SK-N-SH (cell line): ENCODE data around the gene MCCC1. TPM values are rescaled to one million over a fixed set of nuclear protein-coding genes. Genes with fewer than 3 reads are reported as not detected.

Experiments used
- CTCF ChIA-PET: fragments of 300-600, 350-600 bp; formaldehyde crosslinking; extraction: SDS; loops from one replicate; lab custom pipeline; 2021; lab: Yijun Ruan, JAX
- POLR2A ChIA-PET: fragments of 350-600 bp; sonication (Branson Sonifier 250); formaldehyde crosslinking; extraction: SDS; loops from one replicate; lab custom pipeline; 2020; ENCODE audit warnings: antibody characterized with exemption, inconsistent platforms; lab: Yijun Ruan, JAX
- DNase-seq: peaks from one replicate; pipeline ENCODE4 v3.0.0; 2012
- H2AFZ ChIP-seq: fragments of 200-600 bp; sonication (generic); 2 replicates; pipeline ENCODE4 v1.8.1; 2016; ENCODE audit warnings: antibody characterized with exemption, mild to moderate bottlenecking, low read depth
- H3F3A ChIP-seq: fragments of 200-600 bp; sonication (generic); replicated peaks from 2 replicates; pipeline ENCODE3; 2016; ENCODE audit warnings: antibody characterized with exemption, mild to moderate bottlenecking; ENCODE audit not compliant: insufficient read depth
- H3K27ac ChIP-seq, 2 experiments: fragments of 200-500 bp in 1 of 2; fragments of 200-600 bp in 1 of 2; sonication (Bioruptor generic) in 1 of 2; sonication (generic), shearing (Covaris generic) in 1 of 2; 2 replicates each; pipeline versions ENCODE4 v1.5.1 to v1.6.1; 2014 to 2016; ENCODE audit warnings: low read depth in 2 of 2, inconsistent platforms in 1 of 2, low read length in 1 of 2, mild to moderate bottlenecking in 1 of 2, mixed read lengths in 1 of 2
- H3K27me3 ChIP-seq: fragments of 200-600 bp; sonication (generic), shearing (Covaris generic); 2 replicates; pipeline ENCODE4 v1.6.1; 2016; ENCODE audit warnings: mixed run types; ENCODE audit not compliant: insufficient read depth
- H3K36me3 ChIP-seq, 2 experiments: fragments of 200-500 bp in 1 of 2; fragments of 200-600 bp in 1 of 2; sonication (Bioruptor generic) in 1 of 2; sonication (generic) in 1 of 2; replicated peaks in 1 of 2; 2 replicates each; pipeline versions ENCODE3 to v1.5.1; 2014 to 2016; ENCODE audit warnings: low read length in 1 of 2, mild to moderate bottlenecking in 1 of 2; ENCODE audit not compliant: insufficient read depth in 2 of 2, control insufficient read depth in 1 of 2
- H3K4me1 ChIP-seq, 2 experiments: fragments of 200-500 bp in 1 of 2; fragments of 200-600 bp in 1 of 2; sonication (Bioruptor generic) in 1 of 2; sonication (generic), shearing (Covaris generic) in 1 of 2; 2 replicates each; pipeline versions ENCODE4 v1.5.1 to v1.6.1; 2014 to 2016; ENCODE audit warnings: low read depth in 1 of 2, low read length in 1 of 2, mixed run types in 1 of 2; ENCODE audit not compliant: insufficient read depth in 2 of 2, control insufficient read depth in 1 of 2
- H3K4me2 ChIP-seq: fragments of 200-600 bp; sonication (generic), shearing (Covaris generic); 2 replicates; pipeline ENCODE4 v1.6.1; 2017; ENCODE audit warnings: mixed run types
- H3K4me3 ChIP-seq, 2 experiments: fragments of 200-500 bp in 1 of 2; fragments of 200-600 bp in 1 of 2; sonication (Bioruptor generic) in 1 of 2; sonication (generic), shearing (Covaris generic) in 1 of 2; 2 replicates each; pipeline versions ENCODE4 v1.5.1 to v1.8.1; 2014 to 2016; ENCODE audit warnings: low read depth in 2 of 2, inconsistent platforms in 1 of 2, low read length in 1 of 2, mild to moderate bottlenecking in 1 of 2, mixed read lengths in 1 of 2, moderate library complexity in 1 of 2
- H3K79me2 ChIP-seq: fragments of 200-600 bp; sonication (generic); 2 replicates; pipeline ENCODE4 v1.8.1; 2017; ENCODE audit warnings: mild to moderate bottlenecking; ENCODE audit not compliant: insufficient read depth
- H3K9ac ChIP-seq: fragments of 200-600 bp; sonication (generic); 2 replicates; pipeline ENCODE4 v1.6.1; 2017; ENCODE audit warnings: mixed run types
- H3K9me2 ChIP-seq: fragments of 200-600 bp; sonication (generic); 2 replicates; pipeline ENCODE4 v1.6.1; 2017; ENCODE audit warnings: mixed run types
- H3K9me3 ChIP-seq: fragments of 200-600 bp; sonication (generic); 2 replicates; pipeline ENCODE4 v1.6.1; 2017; ENCODE audit warnings: mixed run types, mild to moderate bottlenecking, moderate library complexity
- H4K20me1 ChIP-seq: fragments of 200-600 bp; sonication (generic); 2 replicates; pipeline ENCODE4 v1.6.1; 2017; ENCODE audit warnings: mild to moderate bottlenecking, mixed run types; ENCODE audit not compliant: insufficient read depth
- ELF1 ChIP-seq: IDR thresholded peaks from 2 replicates; pipeline ENCODE4 v1.4.0; 2012
- EP300 ChIP-seq, 2 experiments: IDR thresholded peaks; 2 replicates each; pipeline versions ENCODE4 v1.4.0 to v1.6.1; 2012; ENCODE audit warnings: borderline replicate concordance in 1 of 2, low read depth in 1 of 2, low read length in 1 of 2
- FOSL2 ChIP-seq: IDR thresholded peaks from 2 replicates; pipeline ENCODE4 v1.4.0; 2012; ENCODE audit warnings: low read depth, mild to moderate bottlenecking, moderate library complexity, borderline replicate concordance
- GABPA ChIP-seq: IDR thresholded peaks from 2 replicates; pipeline ENCODE4 v1.4.0; 2012; ENCODE audit warnings: low read depth, mild to moderate bottlenecking
- JUND ChIP-seq: IDR thresholded peaks from 2 replicates; pipeline ENCODE4 v1.4.0; 2012
- MEF2A ChIP-seq: IDR thresholded peaks from 2 replicates; pipeline ENCODE4 v1.4.0; 2012; ENCODE audit warnings: low read depth, borderline replicate concordance
- NRF1 ChIP-seq: IDR thresholded peaks from 2 replicates; pipeline ENCODE4 v1.6.1; 2012; ENCODE audit warnings: low read depth, mild to moderate bottlenecking, low read length
- PBX3 ChIP-seq: IDR thresholded peaks from 2 replicates; pipeline ENCODE4; 2012
- POLR2AphosphoS5 ChIP-seq: IDR thresholded peaks from 2 replicates; pipeline ENCODE4 v1.6.1; 2012; ENCODE audit warnings: low read depth, low read length
- REST ChIP-seq: IDR thresholded peaks from 2 replicates; pipeline ENCODE4 v1.6.1; 2012; ENCODE audit warnings: mild to moderate bottlenecking, low read depth, low read length, moderate library complexity
- TCF12 ChIP-seq: IDR thresholded peaks from 2 replicates; pipeline ENCODE4 v1.4.0; 2012
- USF1 ChIP-seq: IDR thresholded peaks from 2 replicates; pipeline ENCODE4 v1.4.0; 2012; ENCODE audit warnings: low read depth, borderline replicate concordance
- ZBTB33 ChIP-seq: IDR thresholded peaks from 2 replicates; pipeline ENCODE4 v1.4.0; 2012; ENCODE audit warnings: low read depth, borderline replicate concordance
- WGBS: methylation state at CpG from one replicate; pipeline ENCODE4 v1.1.6; 2017; ENCODE audit warnings: low lambda C conversion rate; 5-methylcytosine and 5-hydroxymethylcytosine counted together
- polyA plus RNA-seq, 3 experiments: library from polyadenylated mRNA; depleted of rRNA; stranded (reverse); fragments of >200 nt; gene quantifications; 2 replicates each; pipeline ENCODE4 v1.2.3, GENCODE V29; 2012

The MCCC1 gene
- polyA plus RNA-seq, 1 of the 3 experiments (the other 2 are of a cell fraction): 15.4 TPM

GRCh38 chr3:183061391-183062172 lies 37.7 kb downstream of the MCCC1 start:
- no peak overlapping the region for H3K4me3 ChIP-seq
- DNase-seq: no peak
- no peaks in the 10 kb centered on the region for H3K27me3 ChIP-seq
- H3K27ac ChIP-seq: no peak overlapping the region
- no peaks in the 10 kb centered on the region for H3K9me2 ChIP-seq
- TF ChIP-seq EP300 (IDR thresholded peaks at IDR 0.05; ENCODE audit: borderline replicate concordance in 1 of 2, low read depth in 1 of 2, low read length in 1 of 2) (no peak), MEF2A (no peak), NRF1 (no peak), GABPA (no peak), TCF12 (no peak), USF1 (no peak), ZBTB33 (no peak), ELF1 (no peak), REST (no peak), POLR2AphosphoS5 (no peak), PBX3 (no peak), JUND (peak; percentile 13; the same call in 1 of the 2 replicates), FOSL2 (0 out of 2 replicates have a peak, but pooled peaks have one; percentile 5)
- CTCF ChIA-PET: interaction anchor here (0.6 kb wide), 1 partner anchor 13 kb away, joined by 3 read pairs; no protein-coding TSS in a partner anchor
- no peaks in the 10 kb centered on the region for H3F3A ChIP-seq
- H3K4me2 ChIP-seq: no peak overlapping the region
- no peaks in the 10 kb centered on the region for H3K79me2 ChIP-seq
- H3K36me3 ChIP-seq: peaks cover 0 to 14% of the 10 kb centered on the region in 2 experiments
- no peaks in the 10 kb centered on the region for H3K4me1 ChIP-seq
- H2AFZ ChIP-seq: no peak overlapping the region
- no peaks in the 10 kb centered on the region for H3K9me3 ChIP-seq
- WGBS: 86% methylated on average over 6 of the region's 6 CpGs
- POLR2A ChIA-PET: no interaction called here
- H3K9ac ChIP-seq: no peak overlapping the region
- H4K20me1 ChIP-seq: no peaks in the 10 kb centered on the region
